Spleen (tissue), 11 donors: Measurements from ENCODE around the gene SH2D4B. TPM values are rescaled to one million over a fixed set of nuclear protein-coding genes. Genes with fewer than 3 reads are reported as not detected.

ENCODE experiments used
- DNase-seq: peaks from one replicate; pipeline ENCODE4 v3.0.0-alpha.2; 2020
- H3K27ac ChIP-seq, 8 donors: fragments of 200-600 bp; sonication (generic) in 7 of 8; 1 replicate in 4 of 8; 2 replicates in 4 of 8; pipeline versions ENCODE4 v1.5.0 to v1.8.0; 2016 to 2021; ENCODE audit warnings: inconsistent platforms in 4 of 8, mild to moderate bottlenecking in 4 of 8, moderate library complexity in 1 of 8
- H3K27me3 ChIP-seq, 7 donors: fragments of 200-600 bp; sonication (generic) in 6 of 7; replicated peaks in 1 of 7; 1 replicate in 4 of 7; 2 replicates in 3 of 7; pipeline versions ENCODE4 v1.5.0 to v1.8.0; 2016 to 2021; ENCODE audit warnings: inconsistent platforms in 3 of 7, mild to moderate bottlenecking in 1 of 7
- H3K36me3 ChIP-seq, 6 donors: fragments of 200-600 bp; sonication (generic) in 5 of 6; 1 replicate in 4 of 6; 2 replicates in 2 of 6; pipeline versions ENCODE4 v1.5.0 to v1.8.0; 2016 to 2021; ENCODE audit warnings: inconsistent platforms in 2 of 6
- H3K4me1 ChIP-seq, 6 donors: fragments of 200-600 bp; sonication (generic) in 5 of 6; 1 replicate in 3 of 6; 2 replicates in 3 of 6; pipeline versions ENCODE4 v1.5.0 to v1.8.0; 2016 to 2021; ENCODE audit warnings: inconsistent platforms in 3 of 6
- H3K4me3 ChIP-seq, 8 donors: fragments of 200-600 bp; sonication (generic) in 7 of 8; 1 replicate in 4 of 8; 2 replicates in 4 of 8; pipeline versions ENCODE4 v1.5.0 to v1.8.0; 2016 to 2021; ENCODE audit warnings: inconsistent platforms in 4 of 8, mild to moderate bottlenecking in 4 of 8, moderate library complexity in 2 of 8
- H3K9me3 ChIP-seq, 8 donors: fragments of 200-600 bp; sonication (generic) in 7 of 8; 1 replicate in 4 of 8; 2 replicates in 4 of 8; pipeline versions ENCODE4 v1.5.0 to v1.8.0; 2016 to 2021; ENCODE audit warnings: inconsistent platforms in 4 of 8
- CTCF ChIP-seq, 11 experiments: fragments of 200-600 bp in 7 of 11; fragments of 450-650 bp in 4 of 11; sonication (generic) in 4 of 11; IDR thresholded peaks in 8 of 11; conservative IDR thresholded peaks in 3 of 11; 1 replicate in 7 of 11; 2 replicates in 4 of 11; pipeline versions ENCODE4 v1.4.0 to v1.8.0; 2016 to 2021; ENCODE audit warnings: antibody characterized with exemption in 11 of 11, inconsistent platforms in 4 of 11, mild to moderate bottlenecking in 1 of 11
- POLR2A ChIP-seq, 3 donors: fragments of 450-650 bp; IDR thresholded peaks; one replicate each; pipeline ENCODE4 v1.5.1; 2017; ENCODE audit warnings: antibody characterized with exemption in 3 of 3, mild to moderate bottlenecking in 1 of 3
- POLR2AphosphoS5 ChIP-seq, 3 donors: sonication (generic); formaldehyde crosslinking; IDR thresholded peaks; one replicate each; pipeline ENCODE4 v1.5.1; 2017; ENCODE audit warnings: antibody characterized with exemption in 3 of 3
- WGBS, 5 donors: extraction: QIAGEN DNeasy Blood & Tissue Kit in 3 of 5; methylation state at CpG; one replicate each; pipeline versions ENCODE4 v1.1.5 to v1.1.7; 2013 to 2018; 5-methylcytosine and 5-hydroxymethylcytosine counted together
- intact Hi-C: fragments of 100-400 bp; cut with DNase I; formaldehyde crosslinking; loops from one replicate; pipeline ENCODE4 v1.15.0; 2023; ENCODE audit warnings: low total_unique reads
- polyA plus RNA-seq, 3 donors: library from polyadenylated mRNA; stranded (reverse); fragments of 200-250 nt; gene quantifications; one replicate each; pipeline ENCODE4 v1.2.1, GENCODE V29; 2013
- total RNA-seq, 7 donors: library from RNA; depleted of rRNA in 3 of 7; stranded (reverse); fragments of >200 nt in 3 of 7; fragmentation: NEBNext Ultra II Directional in 4 of 7; extraction: Animal tissue kit (Norgen Biotek cat#: 25700) in 4 of 7; gene quantifications; one replicate each; pipeline versions ENCODE4 v1.1.0 to v1.2.1, GENCODE V29; 2016 to 2021
- donor health status: healthy with polysubstance abuse.
- donor health status: DM: no; HTN: no; CAD: no; lungs with moderate emphysema.
- donor health status: DM: no; HTN: no; CAD: no.
- donor health status: Bipolar disorder and iron deficiency.
- donor health status: healthy.
- donor health status: DM: no; HTN: no; CAD: no.
- donor health status: DM: yes; HTN: yes; CAD: no.

The SH2D4B gene
- total and polyA plus RNA-seq, 10 donors = 0.08 to 0.46 (median 0.12) TPM; not detected in 2

GRCh38 chr10:80497187-80498077 is 40.3 kb upstream of the SH2D4B start:
- peak overlapping the region; percentile 50 to 96 (median 91) for H3K27ac ChIP-seq
- intact Hi-C loops = no loop called here
- peak; percentile 88 for DNase-seq
- no peak for TF ChIP-seq POLR2A (IDR thresholded peaks at IDR 0.05)
- TF ChIP-seq CTCF (IDR thresholded peaks at IDR 0.05 in 8 of 11, conservative IDR thresholded peaks at IDR 0.05 in 3 of 11) = no peak
- TF ChIP-seq POLR2AphosphoS5 (IDR thresholded peaks at IDR 0.05) = peak; percentile 69 to 85 (median 85)
- H3K4me3 ChIP-seq = peak overlapping the region in 1 of 8 donors; percentile 41
- H3K9me3 ChIP-seq = peaks cover 0 to 14% (median 8%) of the 10 kb centered on the region in 8 donors
- H3K36me3 ChIP-seq = peaks cover 0 to 46% (median 0%) of the 10 kb centered on the region in 6 donors
- no peaks in the 10 kb centered on the region for H3K27me3 ChIP-seq
- peaks cover 56 to 100% (median 98%) of the 10 kb centered on the region in 6 donors for H3K4me1 ChIP-seq
- WGBS, 5 donors = 40 to 67% (median 45%) methylated on average over 7 of the region's 7 CpGs

- intact Hi-C loops = no loop called here
- Histone ChIP-seq H3K27me3 (no peaks in the 10 kb centered on the region), H3K4me3 (peak overlapping the region in 1 of 8 donors; percentile 41), H3K27ac (peak overlapping the region; percentile 50 to 96 (median 91)), H3K9me3 (peaks cover 0 to 14% (median 8%) of the 10 kb centered on the region in 8 donors), H3K4me1 (peaks cover 57 to 100% (median 98%) of the 10 kb centered on the region in 6 donors), H3K36me3 (peaks cover 0 to 41% (median 0%) of the 10 kb centered on the region in 6 donors)
- TF ChIP-seq POLR2AphosphoS5 (IDR thresholded peaks at IDR 0.05) = no peak
- no peak for TF ChIP-seq POLR2A (IDR thresholded peaks at IDR 0.05)
- TF ChIP-seq CTCF (IDR thresholded peaks at IDR 0.05 in 8 of 11, conservative IDR thresholded peaks at IDR 0.05 in 3 of 11) = no peak
- DNase-seq = no peak
- 41 to 57% (median 46%) methylated on average over 8 of the region's 8 CpGs for WGBS, 5 donors
Observed at GRCh38 chr10:80498078-80498832, 39.4 kb upstream of the SH2D4B start.

- TF ChIP-seq POLR2A (IDR thresholded peaks at IDR 0.05) = peak in 1 of 3 donors; percentile 5
- TF ChIP-seq CTCF (IDR thresholded peaks at IDR 0.05 in 8 of 11, conservative IDR thresholded peaks at IDR 0.05 in 3 of 11) = peak in 2 of 11 experiments; percentile 8 to 21
- TF ChIP-seq POLR2AphosphoS5 (IDR thresholded peaks at IDR 0.05) = peak; percentile 77 to 86 (median 86)
- no peaks in the 10 kb centered on the region for H3K27me3 ChIP-seq
- peak overlapping the region in 1 of 8 donors; percentile 41 for H3K4me3 ChIP-seq
- intact Hi-C loops = no loop called here
- H3K4me1 ChIP-seq = peaks cover 59 to 100% (median 98%) of the 10 kb centered on the region in 6 donors
- DNase-seq = peak; percentile 93
- WGBS, 5 donors = 23 to 37% (median 30%) methylated on average over 10 to 14 of the region's 14 CpGs
- H3K36me3 ChIP-seq = peaks cover 0 to 39% (median 0%) of the 10 kb centered on the region in 6 donors
- peaks cover 0 to 14% (median 8%) of the 10 kb centered on the region in 8 donors for H3K9me3 ChIP-seq
- peak overlapping the region; percentile 50 to 96 (median 91) for H3K27ac ChIP-seq
Observed at GRCh38 chr10:80498833-80499741, 38.6 kb upstream of the SH2D4B start.
